ENCODE measurements around the gene HAND1. TPM values are rescaled to one million over a fixed set of nuclear protein-coding genes. Genes with fewer than 3 reads are reported as not detected.

Gene HAND1
- not detected in 2 replicates for total RNA-seq

DNA sequence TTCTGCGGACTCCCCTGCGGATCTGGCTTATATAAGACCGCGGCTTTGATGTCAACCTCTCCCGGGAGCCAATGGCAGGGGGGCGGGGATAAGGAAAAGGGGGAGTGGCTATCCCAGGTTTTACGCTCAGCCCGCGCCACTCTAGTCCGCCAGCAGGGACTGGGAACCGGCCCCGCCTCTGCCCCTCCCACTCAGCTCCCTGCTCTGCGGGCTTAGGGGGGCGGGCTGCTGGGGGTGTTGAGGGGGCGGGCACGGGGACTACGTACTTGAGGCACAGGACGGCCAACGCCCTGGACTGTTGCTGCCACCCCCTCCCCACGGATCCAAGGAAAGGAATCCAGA, at the start of gene HAND1:
HAND1 (minus strand) TSS at position 4 of the 342 bp plus-strand sequence. CDS start 219 bp downstream, outside the sequence.

DNA sequence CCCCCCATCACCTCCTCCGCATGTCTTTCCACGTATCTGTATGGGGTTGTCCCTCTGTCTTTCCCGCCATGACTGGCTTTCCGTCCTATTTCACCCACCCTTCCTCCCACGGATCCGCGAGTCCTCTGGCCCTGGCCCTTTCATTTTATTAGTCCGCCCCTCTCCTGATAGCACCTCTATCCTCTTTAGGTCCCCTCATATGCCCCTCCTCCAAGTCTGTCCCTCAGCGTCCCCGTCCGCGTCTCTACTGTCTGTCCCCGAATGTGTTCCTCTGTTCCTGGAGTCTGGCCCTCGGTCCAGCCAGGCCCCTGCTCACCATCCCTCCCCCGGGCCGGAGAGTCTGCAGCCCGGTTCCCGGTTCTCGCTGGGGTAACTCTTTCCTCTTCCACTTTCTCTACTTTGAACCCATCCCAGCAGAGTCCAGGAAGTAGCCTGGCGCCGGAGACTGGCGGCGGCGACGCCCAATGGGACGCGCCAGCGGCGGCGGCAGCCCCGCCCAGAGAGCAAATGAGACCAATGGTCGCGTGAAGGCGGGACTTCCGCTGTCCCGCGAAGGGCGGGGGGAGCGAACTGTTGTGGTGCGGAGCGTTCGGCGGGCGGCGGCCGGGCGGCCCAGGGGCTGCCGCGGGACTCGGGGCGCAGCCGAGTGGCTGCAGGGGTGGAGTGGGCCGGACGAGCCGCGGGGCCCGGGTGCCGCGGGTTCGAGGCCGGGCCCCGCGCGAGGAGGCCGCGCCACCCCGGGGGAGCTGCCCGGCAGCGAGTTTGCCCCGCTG, 32.4 kb downstream of the HAND1 start, which contains the start of gene SAP30L:
SAP30L (plus strand) TSS at position 576 of the 773 bp plus-strand sequence. CDS start 608 bp downstream, outside the sequence.

Other genes with a start within 250 kb of the HAND1 start
- gene SAP30L, start 32.2 kb downstream of the HAND1 start, total RNA-seq = 27.3 and 38.4 TPM in 2 replicates

Data from nasal cavity respiratory epithelium epithelial cell of viscerocranial mucosa (primary cell).